GM12891 (cell line): ENCODE measurements around the gene FAT1.
A peak's percentile ranks its signal among the peaks of the same experiment; 100 is the strongest.

ENCODE experiments used
- DNase-seq: peaks from one replicate; pipeline ENCODE4 v3.0.0; 2011; ENCODE audit warnings: low spot score; ENCODE audit not compliant: insufficient read length
- FAIRE-seq: peaks from 2 replicates; lab custom pipeline; 2011; peaks lifted over from hg19 to GRCh38; lab: Jason Lieb, UNC
- PAX5 ChIP-seq: IDR thresholded peaks from 2 replicates; pipeline ENCODE4 v1.6.1; 2011; ENCODE audit warnings: low read length, moderate library complexity, mild to moderate bottlenecking; ENCODE audit not compliant: insufficient read depth, severe bottlenecking
- POLR2A ChIP-seq: IDR thresholded peaks from 2 replicates; pipeline ENCODE4 v1.6.1; 2011; ENCODE audit warnings: low read depth, low read length, control low read depth
- POLR2AphosphoS5 ChIP-seq: IDR thresholded peaks from 2 replicates; pipeline ENCODE4 v1.6.1; 2011; ENCODE audit warnings: low read depth, low read length, control low read depth
- POU2F2 ChIP-seq: IDR thresholded peaks from 2 replicates; pipeline ENCODE4 v1.6.1; 2011; ENCODE audit warnings: low read depth, mild to moderate bottlenecking, control low read depth, low read length, moderate library complexity
- SPI1 ChIP-seq: IDR thresholded peaks from 2 replicates; pipeline ENCODE4 v1.6.1; 2011; ENCODE audit warnings: low read depth, low read length, control low read depth
- TAF1 ChIP-seq: IDR thresholded peaks from 2 replicates; pipeline ENCODE4 v1.6.1; 2011; ENCODE audit warnings: low read depth, low read length, control low read depth

FAT1 gene

DNA sequence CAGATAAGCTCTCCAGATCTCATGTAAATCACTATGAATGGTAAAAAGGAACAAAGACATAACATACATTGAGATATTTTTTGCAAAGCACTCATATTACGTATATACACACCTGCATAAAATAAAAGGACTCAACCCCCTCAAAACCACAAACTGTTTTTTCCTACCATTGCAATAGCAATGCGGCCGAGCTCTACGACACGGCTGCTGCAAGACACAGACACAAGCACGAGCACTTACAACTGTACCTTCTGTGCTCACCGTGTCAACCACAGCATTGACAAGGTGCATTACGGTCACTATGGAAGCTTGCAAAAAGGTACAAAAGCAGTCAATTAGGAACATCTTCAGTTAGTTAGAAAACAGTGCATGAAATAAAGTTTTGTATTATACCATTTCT lies 131.2 kb downstream of the FAT1 start:
- TF ChIP-seq POLR2AphosphoS5 (no peak), SPI1 (no peak), TAF1 (no peak), POLR2A (no peak), POU2F2 (no peak), PAX5 (no peak)
- no peak for DNase-seq
- FAIRE-seq = no peak

DNA sequence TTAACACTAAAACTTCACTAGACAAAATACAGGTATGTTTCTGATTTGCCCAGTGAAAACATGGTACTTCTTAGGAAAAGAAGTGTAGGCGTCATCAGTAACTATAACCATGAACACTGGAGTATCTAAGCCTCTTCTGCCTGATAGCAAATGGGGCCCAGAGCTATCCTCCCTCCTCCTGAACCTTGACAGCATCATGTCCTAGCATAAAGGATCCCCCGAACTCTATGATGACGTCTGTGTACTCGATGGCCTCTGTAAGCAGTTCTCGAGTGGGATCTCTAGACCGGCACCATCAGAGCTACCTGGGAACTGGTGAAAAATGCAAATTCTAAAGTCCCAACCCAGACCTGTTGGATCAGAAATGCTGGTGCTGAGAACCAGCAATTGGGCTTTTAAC lies 132.0 kb downstream of the FAT1 start:
- no peak for FAIRE-seq
- no peak for DNase-seq
- TF ChIP-seq TAF1 (no peak), POLR2AphosphoS5 (no peak), POU2F2 (no peak), SPI1 (no peak), PAX5 (no peak), POLR2A (no peak)

DNA sequence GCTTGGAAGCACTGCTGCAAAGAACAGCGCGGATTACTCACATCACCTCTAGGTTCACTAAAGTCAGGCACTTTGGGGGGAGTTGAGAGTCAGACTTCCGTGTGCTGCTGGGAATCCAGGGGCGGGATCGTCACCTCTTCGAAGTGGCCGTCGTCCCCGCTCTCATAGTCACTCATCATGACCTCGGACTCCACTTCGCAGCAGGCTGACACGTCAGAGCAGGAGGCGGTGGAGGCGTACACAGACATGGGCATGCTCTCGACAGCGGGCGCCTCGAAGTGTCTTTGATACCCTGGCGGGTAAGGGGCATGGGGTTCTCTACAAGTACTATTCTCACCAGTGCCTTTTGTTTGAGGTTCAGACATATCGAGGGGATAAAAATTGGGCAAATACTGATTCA lies 135.2 kb downstream of the FAT1 start:
- FAIRE-seq (no peak), DNase-seq (no peak)
- TF ChIP-seq SPI1 (no peak), PAX5 (no peak), TAF1 (no peak), POLR2AphosphoS5 (no peak), POLR2A (no peak), POU2F2 (no peak)

DNA sequence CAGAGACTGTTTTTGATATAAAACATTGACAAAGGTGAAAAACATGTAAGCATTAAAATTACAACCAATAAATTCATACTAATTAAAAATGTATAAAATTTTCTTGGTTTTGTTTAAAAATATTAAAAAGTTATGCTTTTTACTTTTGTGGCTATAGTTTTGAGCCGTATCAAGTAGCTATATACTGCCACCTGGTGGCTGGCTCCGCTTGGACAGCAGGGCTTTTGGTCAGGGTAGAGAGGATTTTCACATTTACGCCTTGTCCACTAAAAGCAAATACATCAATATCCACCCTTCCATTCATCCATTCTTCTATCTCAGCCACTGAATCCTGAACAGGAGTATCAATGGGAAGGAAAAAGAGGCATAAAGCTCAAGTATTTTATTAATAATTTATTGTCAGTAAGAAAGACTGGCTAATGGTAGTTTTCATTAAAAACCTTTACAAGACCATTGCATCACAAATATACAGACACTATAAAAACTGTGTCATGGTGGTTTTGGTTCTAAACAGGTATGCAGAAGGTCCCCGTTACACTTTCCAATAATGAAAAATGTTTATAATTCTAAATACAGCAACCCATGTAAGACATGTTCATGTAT lies 136.1 kb downstream of the FAT1 start:
- DNase-seq (peak; percentile 32), FAIRE-seq (peak; percentile 56)

DNA sequence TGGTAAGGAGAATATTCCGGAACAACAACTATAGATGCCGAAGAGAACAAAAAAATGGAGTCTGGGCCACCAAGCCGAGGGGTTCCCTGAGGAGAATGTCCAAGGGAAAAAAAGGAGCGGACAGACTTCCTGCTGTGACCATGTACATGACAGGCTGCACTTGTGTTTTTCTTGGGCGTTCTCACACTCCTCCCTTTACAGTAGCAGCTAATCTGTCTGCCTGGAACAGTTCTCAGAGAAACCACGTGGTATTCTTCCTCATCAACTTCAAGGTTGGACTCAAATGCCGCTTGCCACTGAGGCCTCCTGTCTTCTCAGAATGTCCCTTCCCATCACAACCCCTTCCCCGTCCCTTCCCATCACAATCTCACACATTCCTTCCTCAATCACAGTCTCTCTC lies 137.5 kb downstream of the FAT1 start:
- FAIRE-seq (no peak), DNase-seq (no peak)
- TF ChIP-seq SPI1 = no peak
- TF ChIP-seq POLR2AphosphoS5 = no peak
- TF ChIP-seq TAF1 = no peak
- no peak for TF ChIP-seq POLR2A
- no peak for TF ChIP-seq PAX5
- TF ChIP-seq POU2F2 = no peak

More for the DNA sequence above, 136.1 kb downstream of the FAT1 start:
- TF ChIP-seq TAF1 (no peak), PAX5 (no peak), POU2F2 (no peak), POLR2A (no peak), SPI1 (no peak), POLR2AphosphoS5 (no peak)

DNA sequence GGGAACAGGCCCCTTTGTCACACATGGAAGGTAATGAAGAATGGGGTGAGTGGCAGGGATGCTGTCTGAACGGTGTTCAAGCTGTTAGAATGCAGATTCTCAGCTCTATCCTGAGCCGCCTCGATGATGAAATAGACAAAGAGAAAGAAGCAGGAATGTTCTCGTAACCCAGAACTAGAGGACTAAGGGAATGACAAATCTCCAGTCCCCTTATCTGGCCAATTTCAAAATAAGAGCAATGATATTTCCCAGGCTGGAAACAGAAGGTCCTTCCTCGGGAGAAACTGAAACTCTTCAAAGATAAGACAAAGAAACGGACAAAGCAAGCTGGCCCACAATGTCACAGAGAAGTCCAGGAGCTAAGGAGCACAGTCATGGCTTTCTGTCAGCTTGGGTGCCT lies 138.7 kb downstream of the FAT1 start:
- TF ChIP-seq PAX5 (no peak), TAF1 (no peak), SPI1 (no peak), POLR2AphosphoS5 (no peak), POU2F2 (no peak), POLR2A (no peak)
- DNase-seq = no peak
- FAIRE-seq = no peak

DNA sequence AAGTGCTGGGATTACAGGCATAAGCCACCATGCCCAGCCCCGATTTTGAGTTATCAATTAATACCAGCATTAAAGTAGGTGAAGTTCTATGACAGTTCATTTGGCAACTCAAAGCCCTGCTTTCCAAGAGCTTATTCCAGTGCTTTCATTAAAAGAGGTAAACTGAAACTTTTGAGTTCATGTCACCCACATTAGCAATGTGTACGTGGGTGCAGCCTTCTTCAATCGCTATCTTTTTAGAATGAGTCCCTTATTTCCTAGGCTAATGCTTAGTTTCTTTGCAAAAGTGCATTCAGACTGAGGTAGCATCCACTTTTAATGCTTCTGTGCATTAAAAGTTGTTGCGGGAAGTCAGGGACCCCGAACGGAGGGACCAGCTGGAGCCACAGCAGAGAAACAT lies 142.2 kb downstream of the FAT1 start:
- FAIRE-seq = no peak
- DNase-seq = no peak
- TF ChIP-seq POLR2AphosphoS5 (no peak), POU2F2 (no peak), POLR2A (no peak), SPI1 (no peak)

DNA sequence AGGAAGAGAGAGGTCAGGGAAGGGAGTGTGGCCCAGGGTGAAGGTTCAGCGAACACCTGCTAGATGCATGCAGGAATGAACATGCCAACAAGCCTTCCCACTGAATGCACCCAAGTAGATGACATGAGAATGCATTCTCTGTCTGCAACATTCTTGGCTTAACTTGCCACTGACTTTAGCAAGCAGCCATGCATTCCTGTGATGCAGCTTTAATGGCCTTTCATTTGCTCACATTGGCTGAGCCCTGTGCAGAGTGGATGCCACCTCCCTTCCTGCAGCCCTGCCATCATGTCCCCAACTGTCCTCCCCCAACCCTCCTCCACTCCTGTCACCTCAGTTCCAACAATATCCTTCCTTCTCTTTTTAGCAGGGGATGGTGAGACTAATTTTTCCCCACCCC lies 143.0 kb downstream of the FAT1 start:
- FAIRE-seq = no peak
- TF ChIP-seq POLR2AphosphoS5 = no peak
- no peak for TF ChIP-seq POLR2A
- no peak for TF ChIP-seq POU2F2
- TF ChIP-seq SPI1 = no peak
- TF ChIP-seq TAF1 = no peak
- TF ChIP-seq PAX5 = no peak
- DNase-seq = no peak

DNA sequence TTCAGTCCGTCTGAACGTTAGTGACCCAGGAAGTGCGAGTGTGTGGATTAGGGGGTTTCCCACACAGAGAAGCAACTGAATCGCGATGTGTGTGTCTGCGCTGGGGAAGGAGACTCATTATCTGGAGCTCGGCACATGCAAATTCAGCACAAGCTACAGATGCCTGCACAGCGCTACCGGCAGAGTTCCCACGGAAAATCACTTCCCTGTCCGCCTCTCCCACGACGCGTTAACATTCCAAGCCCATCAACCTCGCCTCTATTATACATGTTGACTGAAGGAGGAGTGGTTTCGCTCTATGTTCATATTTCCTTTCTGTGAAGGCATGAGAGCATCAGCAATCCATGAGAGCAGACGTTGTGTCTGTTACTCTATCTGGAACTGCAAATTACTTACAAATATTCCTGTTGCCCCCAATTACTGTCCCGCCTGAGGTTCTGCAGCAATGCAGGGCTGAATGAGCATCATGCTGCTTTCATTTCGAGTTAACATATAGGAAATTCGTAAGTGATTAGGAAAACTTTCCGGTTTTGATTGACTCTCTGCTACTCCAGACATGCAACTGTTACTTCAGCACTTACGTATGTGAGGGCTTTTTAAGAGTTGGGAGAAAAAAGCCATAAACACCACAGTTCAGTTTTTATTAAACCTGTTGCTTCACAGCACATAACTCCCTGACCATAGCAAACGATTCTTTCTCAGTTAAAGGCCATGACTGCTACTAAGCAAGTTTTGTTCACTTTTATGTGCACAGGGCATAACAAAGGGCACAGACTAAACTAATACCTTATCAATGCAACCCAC lies 153.3 kb downstream of the FAT1 start:
- TF ChIP-seq POLR2AphosphoS5 = no peak
- no peak for TF ChIP-seq POLR2A
- TF ChIP-seq POU2F2 = no peak
- TF ChIP-seq SPI1 = no peak
- no peak for TF ChIP-seq PAX5
- TF ChIP-seq TAF1 = no peak
- DNase-seq (no peak), FAIRE-seq (no peak)

DNA sequence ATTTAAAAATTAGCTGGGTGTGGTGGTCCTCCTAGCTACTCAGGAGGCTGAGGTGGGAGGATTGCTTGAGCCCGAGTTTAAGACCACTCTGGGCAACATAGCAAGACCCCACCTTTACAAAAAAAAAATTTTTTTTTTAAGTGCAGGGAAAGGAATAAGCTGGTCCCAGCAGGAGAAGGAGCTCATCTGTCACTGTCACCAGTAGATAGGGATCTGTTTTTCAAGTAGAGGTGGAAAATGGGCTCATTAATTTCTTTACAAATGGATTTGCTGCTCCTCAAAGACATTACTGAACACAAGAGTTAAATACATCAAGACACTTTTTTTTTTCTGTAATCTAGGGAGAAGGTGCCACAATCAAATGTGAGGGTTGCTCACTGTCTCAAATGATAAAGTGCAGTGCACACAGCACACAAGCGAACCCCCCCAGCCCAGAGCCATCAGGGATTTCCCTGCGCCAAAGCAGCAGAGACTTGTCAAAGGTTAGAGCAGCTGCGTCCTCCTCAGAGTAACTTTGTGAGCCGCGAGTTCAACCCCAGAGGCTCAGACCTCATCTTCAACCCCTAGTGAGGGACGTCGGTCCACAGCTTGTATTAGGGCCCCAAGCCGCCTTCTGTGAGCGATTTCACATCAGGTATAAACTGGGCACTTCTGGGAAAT lies 154.0 kb downstream of the FAT1 start:
- TF ChIP-seq PAX5 (no peak), POLR2AphosphoS5 (no peak), TAF1 (no peak), SPI1 (no peak), POU2F2 (no peak), POLR2A (no peak)
- no peak for DNase-seq
- no peak for FAIRE-seq
